Lower leg skin (tissue), 3 donors: Measurements from ENCODE around the gene SLC5A11.

ENCODE experiments used
- CTCF ChIP-seq, 3 donors: fragments of 450-650 bp; IDR thresholded peaks; one replicate each; pipeline ENCODE4 v1.5.1; 2016; ENCODE audit warnings: antibody characterized with exemption in 3 of 3, mild to moderate bottlenecking in 3 of 3, moderate library complexity in 2 of 3
- POLR2A ChIP-seq, 2 donors: fragments of 450-650 bp; IDR thresholded peaks; one replicate each; pipeline ENCODE4 v1.6.1; 2016 to 2017; ENCODE audit warnings: antibody characterized with exemption in 2 of 2, mild to moderate bottlenecking in 1 of 2, moderate library complexity in 1 of 2

GRCh38 chr16:24801761-24802302, 43.9 kb upstream of the SLC5A11 start:
- TF ChIP-seq CTCF (IDR thresholded peaks at IDR 0.05) (no peak), POLR2A (IDR thresholded peaks at IDR 0.05) (no peak)
